Femur (tissue), 1 donor: ENCODE measurements around the gene TBC1D22A.

Experiments
- DNase-seq: peaks from one replicate; pipeline ENCODE4 v3.0.0-alpha.2; 2017

TBC1D22A gene

DNA sequence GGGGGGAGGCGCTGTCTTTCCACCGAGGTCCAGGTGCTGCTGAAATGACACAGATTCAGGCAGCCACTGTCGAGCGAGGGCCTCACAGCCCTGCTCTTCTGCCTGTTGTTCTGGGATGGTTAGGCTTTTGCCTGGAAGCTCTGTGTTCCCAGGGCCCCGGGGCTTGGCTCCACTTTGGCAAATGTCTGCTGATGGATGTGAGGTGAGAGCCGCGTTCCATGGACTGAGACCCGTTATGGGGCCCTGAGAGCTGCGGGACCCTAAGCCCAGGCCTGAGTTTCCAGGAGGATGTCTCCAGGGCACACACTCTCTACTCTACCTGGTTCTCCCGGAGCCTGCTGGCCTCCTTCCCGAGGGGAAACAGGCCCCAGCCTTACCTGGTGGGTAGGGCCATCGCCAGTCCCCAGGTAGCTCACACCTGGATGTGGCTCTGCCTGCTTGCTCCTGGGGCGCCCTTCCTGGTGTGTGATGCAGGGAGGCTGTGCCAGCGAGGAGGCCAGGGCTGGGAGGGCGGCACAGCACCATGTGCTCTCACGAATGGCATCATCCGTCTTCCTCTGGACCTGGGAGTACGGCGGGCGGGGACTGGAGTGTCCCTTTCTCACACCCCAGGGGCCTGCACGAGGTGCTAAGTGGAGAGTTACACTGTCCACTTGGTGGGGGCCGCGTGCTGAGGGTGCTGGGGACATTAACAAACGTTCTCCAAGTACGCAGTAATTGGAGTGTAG lies 435.5 kb downstream of the TBC1D22A start:
- DNase-seq: no peak

GRCh38 chr22:47198801-47199251 lies 436.4 kb downstream of the TBC1D22A start:
- no peak for DNase-seq

- peak; percentile 12 for DNase-seq
Measured at GRCh38 chr22:47199261-47199978, 437.0 kb downstream of the TBC1D22A start.

GRCh38 chr22:47199979-47200272 lies 437.5 kb downstream of the TBC1D22A start:
- no peak for DNase-seq

DNA sequence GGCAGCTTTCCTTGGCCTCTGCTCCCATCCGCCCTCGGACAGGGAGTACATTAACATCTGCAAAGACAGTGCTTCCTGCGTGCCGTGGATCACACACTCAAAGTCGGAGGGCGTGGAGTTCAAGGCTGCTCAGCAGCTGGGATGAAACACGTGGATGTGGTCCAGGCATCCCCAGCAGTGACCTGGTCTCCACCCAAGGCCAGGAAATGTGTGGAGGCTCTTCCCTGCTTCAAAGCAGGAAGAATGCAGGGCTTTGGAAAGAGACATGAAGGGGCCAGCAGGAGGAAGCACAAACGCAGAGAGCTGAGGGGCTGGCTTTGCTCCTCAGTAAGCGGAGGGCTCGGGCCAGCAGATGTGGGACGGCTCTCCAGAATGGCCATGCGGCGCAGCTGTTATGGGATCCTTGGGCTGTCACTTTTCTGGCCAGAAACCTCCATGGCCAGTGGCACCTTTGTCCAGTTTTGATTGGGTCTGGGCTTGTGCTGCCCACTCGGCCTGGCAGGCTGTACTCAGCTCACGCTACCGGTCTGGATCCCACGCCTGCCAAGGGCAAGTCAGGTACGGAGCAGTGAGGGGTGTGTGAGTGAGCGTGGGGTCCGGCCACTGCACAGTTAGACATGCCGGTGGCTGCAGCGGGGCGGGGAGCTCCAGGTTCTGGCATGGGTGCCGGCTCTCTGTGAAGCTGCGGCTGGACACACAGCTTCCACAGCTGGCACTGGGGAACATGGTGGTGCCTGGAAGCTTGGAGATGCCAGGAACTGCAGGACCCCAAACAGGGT lies 438.0 kb downstream of the TBC1D22A start:
- peak; percentile 61 for DNase-seq

DNA sequence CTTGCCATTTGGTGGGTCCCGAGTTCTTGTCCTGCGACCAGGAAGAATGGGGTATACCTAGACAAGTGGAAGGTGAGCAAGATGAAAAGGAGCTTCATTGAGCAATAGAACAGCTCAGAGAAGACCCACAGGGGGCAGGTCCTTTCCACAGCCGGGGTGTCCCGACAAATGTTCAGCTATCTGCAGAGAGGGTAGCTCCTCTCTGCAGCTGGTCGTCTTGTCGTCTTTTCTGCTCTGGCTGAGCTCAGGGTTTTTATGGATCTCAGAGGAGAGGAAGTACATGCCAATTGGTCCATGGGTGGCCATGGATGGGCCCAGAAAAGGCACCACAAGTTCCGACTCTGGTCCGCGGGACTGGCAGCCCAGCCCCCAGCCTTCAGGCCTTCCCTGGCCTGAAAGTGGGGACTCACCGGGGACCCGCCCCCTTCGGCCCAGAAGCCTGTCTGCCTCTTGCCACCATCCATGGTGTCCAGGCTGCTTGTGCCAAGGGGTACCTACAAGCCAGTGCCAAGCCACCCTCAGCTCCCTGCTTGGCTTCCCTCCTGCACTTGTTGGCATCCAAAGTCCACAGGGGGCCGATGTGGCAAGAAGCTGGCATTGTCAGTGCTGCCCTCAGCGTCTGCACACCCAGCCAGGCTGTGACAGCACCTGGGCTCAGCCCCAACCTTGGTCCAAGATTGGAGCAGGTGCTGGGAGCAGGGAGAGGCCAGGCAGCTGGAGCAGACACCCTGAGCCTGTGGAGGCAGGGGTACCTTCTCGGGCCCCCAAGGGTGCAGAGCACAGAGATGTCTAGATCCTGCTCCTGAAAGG lies 438.9 kb downstream of the TBC1D22A start:
- DNase-seq: peak; percentile 10

- DNase-seq: no peak
Measured at GRCh38 chr22:47201996-47202818, 439.8 kb downstream of the TBC1D22A start.

- DNase-seq: no peak
Measured at GRCh38 chr22:47202819-47203553, 440.5 kb downstream of the TBC1D22A start.

- DNase-seq: no peak
Measured at GRCh38 chr22:47203554-47203991, 441.1 kb downstream of the TBC1D22A start.

DNA sequence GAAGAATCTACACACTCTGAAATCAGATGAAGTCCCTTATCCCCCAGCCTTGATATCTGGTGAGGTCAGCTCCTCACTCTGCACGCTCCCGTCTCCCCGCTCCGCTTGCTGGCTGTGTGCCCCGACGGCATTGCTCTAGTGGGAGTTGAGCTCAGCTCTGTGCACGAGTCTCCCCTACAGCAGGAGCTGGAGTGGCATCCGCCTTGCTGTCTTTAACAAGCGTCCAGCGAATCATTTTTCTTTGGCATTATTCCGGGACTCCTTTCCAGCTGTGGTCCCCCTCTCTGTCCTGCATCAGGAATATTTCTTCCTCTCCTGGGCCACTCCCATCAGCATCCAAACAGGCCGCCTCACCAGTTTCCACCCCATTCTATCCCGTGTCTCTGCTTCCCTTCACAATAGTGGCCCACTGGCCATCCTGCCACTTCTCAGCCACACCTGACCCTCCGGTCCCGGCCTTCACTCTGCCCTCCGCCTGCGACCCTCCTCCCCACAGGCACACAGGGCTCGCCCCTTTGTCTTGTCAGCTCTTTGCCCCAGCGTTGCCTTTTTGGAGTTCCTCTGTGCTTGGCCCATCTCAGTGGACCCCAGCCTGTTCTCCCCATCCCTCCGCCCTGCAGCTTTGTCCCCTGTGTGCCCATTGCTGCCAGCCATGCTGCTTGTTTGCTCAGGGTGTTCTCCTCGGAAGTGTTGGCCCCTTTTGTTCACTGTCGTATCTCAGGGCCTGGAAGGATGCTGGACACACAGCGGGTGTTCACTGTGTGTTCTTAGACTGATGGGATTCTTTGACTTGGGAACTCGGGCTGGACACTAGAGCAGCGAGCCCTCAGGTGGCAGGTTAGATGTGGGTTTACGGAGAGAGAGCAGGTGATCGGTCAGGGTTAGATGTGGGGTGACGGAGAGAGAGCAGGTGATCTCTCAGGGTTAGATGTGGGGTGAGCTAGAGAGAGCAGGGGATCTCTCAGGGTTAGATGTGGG lies 441.8 kb downstream of the TBC1D22A start:
- DNase-seq: no peak

- DNase-seq: no peak
Measured at GRCh38 chr22:47205081-47205491, 442.6 kb downstream of the TBC1D22A start.

DNA sequence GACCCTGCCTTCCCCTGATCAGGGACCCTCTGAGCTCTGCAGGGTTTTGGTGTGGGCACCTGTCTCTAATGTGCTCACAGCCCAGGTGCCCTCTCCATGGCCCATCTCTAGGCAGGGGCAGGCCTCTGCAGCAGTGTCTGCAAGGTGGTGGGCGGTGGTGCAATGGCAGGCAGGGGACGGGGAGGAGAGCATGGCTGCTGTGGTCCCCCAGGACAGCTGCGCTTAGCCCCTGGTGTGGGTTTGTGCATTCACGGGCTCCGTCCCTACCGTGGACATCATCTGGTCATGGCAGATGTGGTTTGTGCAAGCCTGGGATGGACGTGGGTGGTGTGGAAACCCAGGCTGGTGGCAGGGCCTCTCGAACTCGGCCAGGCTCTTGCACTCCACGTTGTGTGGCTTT lies 443.1 kb downstream of the TBC1D22A start:
- no peak for DNase-seq

GRCh38 chr22:47206164-47206563 lies 443.7 kb downstream of the TBC1D22A start:
- DNase-seq: no peak

DNA sequence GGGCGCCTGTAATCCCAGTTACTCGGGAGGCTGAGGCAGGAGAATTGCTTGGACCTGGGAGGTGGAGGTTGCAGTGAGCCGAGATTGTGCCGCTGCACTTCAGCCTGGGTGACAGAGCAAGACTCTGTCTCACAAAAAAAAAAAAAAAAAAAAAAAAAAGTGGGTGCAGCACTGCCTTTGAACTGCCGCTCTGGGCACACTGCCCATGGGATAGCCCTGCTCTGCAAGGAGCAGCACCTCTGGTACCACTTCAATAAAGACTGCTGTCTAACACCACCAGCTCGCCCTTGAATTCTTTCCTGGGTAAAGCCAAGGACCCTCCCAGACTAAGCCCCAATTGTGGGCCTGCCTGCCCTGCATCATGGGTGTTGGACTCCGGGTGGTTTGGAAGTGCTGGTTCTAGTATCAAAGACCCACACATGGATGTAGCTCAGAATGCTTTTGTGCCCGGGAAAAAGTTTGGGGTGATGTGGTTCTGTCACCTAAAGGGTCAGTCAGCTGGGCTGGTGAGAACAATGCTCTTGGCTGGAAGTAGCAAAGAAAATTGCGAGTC lies 444.3 kb downstream of the TBC1D22A start:
- DNase-seq: no peak

- no peak for DNase-seq
Measured at GRCh38 chr22:47207387-47207786, 444.9 kb downstream of the TBC1D22A start.

DNA sequence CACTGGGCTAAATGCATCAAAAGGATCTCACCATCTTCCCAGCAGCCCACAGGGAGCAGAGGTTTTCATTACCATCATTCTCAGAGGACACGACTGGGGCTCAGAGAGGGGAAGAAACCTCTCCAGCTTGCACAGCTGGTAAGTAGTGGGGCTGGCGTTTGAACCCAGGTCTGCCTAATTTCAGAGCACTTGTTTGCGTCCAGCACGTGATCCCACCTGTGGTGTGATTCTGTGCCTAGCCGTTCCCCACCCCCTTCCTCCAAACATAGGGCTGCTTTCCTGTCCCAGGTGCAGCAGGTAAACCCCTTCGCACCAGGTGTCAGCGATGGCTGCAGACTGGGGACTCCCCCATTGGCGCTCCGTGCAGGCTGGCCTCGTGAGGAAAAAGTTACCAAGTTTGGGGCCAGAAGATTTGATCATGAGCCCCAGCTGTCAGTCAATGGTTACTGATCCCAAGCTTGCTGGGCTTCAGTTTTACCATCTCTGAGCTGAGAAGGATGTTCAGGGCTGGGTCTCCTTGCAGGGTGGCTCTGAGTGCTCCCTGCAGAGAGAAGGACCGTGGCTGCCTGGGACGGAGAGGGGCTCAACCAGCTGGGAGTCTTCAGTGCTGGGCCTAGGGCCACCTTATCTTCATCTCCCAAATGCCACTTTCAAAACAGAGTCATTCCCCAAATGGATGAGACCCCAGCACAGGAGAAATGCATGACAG lies 445.6 kb downstream of the TBC1D22A start:
- no peak for DNase-seq

DNA sequence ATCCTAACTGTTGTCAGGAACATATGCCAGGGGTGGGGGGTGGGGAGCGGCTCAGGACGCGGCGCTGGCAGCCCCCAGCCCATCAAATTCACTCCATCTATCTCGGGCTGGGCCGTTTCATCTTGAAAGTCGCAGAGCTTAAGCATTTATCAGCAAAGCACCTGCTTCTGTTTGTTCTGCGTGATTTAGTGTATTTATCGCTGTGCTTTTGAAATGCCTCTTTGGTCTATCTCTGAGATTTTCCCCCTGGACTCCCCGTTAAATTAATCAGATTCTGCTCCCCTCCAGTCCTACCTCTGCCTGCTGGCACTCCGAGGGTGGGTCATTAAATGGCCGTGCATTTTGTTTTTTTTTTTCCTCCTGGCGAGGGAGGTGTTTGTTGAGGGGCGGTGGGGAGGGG lies 446.2 kb downstream of the TBC1D22A start:
- DNase-seq: no peak

DNA sequence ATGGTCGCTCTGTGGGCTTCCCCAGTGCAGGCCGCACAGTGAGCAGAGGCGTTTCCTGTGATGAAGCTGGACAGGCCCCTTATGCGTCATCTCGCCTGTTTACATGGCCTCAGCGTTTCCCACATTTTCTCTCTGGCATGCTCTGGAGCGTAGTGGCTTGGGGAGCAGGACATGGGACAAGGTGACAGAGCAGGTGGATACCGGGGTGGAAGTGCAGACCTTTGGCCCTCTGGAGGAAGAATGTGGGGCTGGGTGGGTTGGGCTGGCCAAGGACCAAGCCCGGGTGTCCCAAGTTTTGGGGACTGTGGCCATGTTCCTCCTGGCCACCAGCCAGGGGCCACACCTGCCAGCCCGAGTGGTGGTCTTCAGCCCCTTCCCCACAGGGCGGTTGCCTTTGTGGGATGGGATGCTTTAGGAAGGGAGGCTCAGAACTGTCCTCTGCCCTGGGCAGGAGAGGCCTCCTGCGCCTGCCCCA lies 446.6 kb downstream of the TBC1D22A start:
- no peak for DNase-seq

- DNase-seq: no peak
Measured at GRCh38 chr22:47209547-47210023, 447.1 kb downstream of the TBC1D22A start.
